ENCODE results near the gene RCAN2. TPM values are rescaled to one million over a fixed set of nuclear protein-coding genes. Genes with fewer than 3 reads are reported as not detected.

RCAN2 gene
- total RNA-seq, 1 experiment from 2014 or later, result not detected

DNA sequence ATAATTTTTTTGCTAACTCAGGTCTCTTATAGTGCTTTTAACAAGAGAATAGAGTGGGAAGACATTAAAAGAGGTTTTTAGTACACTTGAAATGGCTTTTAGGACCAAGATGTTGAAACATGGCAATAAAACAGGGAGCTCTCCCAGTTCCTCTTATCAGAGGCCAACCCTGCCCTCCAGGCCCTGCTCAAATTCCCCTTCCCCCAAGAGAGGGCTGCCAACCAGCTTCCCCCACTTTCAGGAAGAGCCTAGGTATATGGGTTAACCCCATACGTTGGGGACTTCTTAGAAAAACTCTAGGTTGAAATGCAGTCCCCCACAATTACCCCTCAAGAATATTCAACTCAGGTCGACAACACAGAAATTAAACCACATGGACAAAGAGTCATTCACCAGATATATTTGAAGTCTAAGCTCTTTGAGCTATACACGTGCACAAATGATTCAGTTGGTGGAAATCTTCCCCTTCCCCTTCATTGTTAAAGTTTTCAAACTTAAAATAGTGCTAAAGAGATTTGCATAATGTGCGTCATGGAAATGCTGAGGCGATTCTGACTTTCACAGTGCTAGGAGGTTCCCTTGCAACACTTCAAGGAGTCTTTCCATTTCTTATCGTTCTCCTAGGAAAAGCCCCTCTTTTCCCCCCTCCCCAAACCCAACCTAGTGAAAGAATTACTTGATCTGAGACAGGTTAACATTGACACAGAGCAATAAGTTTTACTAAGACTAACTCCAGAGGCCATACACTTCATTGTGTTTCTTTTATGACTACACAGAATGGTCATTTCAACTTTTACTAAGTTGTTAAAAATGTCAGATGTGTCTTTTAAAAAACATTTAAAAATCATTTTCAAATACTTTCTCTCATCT, 270.7 kb downstream of the RCAN2 start:
- Histone ChIP-seq H3K9me3 (ENCODE audit: low read depth, low read length, poor library complexity, severe bottlenecking) (no peaks in the 10 kb centered on the region), H3K36me3 (ENCODE audit: insufficient read depth, low read length, poor library complexity, severe bottlenecking) (no peaks in the 10 kb centered on the region), H3K4me3 (ENCODE audit: low read depth, low read length, poor library complexity, severe bottlenecking) (no peak overlapping the region), H3K4me1 (ENCODE audit: insufficient read depth, low read length, poor library complexity, severe bottlenecking) (no peaks in the 10 kb centered on the region), H3K27ac (ENCODE audit: low read depth, low read length, poor library complexity, severe bottlenecking) (no peak overlapping the region), H3K27me3 (replicated peaks; ENCODE audit: insufficient read depth, low read depth, low read length, poor library complexity) (peaks cover 7% of the 10 kb centered on the region)
- TF ChIP-seq, protein P1, sequence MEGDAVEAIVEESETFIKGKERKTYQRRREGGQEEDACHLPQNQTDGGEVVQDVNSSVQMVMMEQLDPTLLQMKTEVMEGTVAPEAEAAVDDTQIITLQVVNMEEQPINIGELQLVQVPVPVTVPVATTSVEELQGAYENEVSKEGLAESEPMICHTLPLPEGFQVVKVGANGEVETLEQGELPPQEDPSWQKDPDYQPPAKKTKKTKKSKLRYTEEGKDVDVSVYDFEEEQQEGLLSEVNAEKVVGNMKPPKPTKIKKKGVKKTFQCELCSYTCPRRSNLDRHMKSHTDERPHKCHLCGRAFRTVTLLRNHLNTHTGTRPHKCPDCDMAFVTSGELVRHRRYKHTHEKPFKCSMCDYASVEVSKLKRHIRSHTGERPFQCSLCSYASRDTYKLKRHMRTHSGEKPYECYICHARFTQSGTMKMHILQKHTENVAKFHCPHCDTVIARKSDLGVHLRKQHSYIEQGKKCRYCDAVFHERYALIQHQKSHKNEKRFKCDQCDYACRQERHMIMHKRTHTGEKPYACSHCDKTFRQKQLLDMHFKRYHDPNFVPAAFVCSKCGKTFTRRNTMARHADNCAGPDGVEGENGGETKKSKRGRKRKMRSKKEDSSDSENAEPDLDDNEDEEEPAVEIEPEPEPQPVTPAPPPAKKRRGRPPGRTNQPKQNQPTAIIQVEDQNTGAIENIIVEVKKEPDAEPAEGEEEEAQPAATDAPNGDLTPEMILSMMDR (conservative IDR thresholded peaks at IDR 0.05; ENCODE audit: low read depth, low read length), result no peak
- TF ChIP-seq EZH2 (IDR thresholded peaks at IDR 0.05; ENCODE audit: borderline replicate concordance, low read depth, low read length, poor library complexity, severe bottlenecking), result no peak
- intact Hi-C loops (cut with micrococcal nuclease; ENCODE audit: unreplicated experiment), result loop anchor here (1.0 to 2.0 kb wide), 3 partner anchors 130 to 406 kb away; no protein-coding TSS in a partner anchor
- POLR2A ChIA-PET (ENCODE audit: low non-redundant PET), result no interaction called here
- no TSS peak for BruUV-seq (replicated peaks)
- no peak for DNase-seq (ENCODE audit: low spot score)
- CTCF ChIA-PET, result interaction anchor here (0.6 kb wide), 1 partner anchor 130 kb away, joined by 3 read pairs; no protein-coding TSS in a partner anchor

GRCh38 chr6:46219661-46220060, 271.6 kb downstream of the RCAN2 start:
- no peak for DNase-seq (ENCODE audit: low spot score)
- no peak overlapping the region for H3K4me3 ChIP-seq (ENCODE audit: low read depth, low read length, poor library complexity, severe bottlenecking)
- no peaks in the 10 kb centered on the region for H3K9me3 ChIP-seq (ENCODE audit: low read depth, low read length, poor library complexity, severe bottlenecking)
- H3K27ac ChIP-seq (ENCODE audit: low read depth, low read length, poor library complexity, severe bottlenecking), result no peak overlapping the region
- intact Hi-C loops (cut with micrococcal nuclease; ENCODE audit: unreplicated experiment), result loop anchor here (2.0 kb wide), 1 partner anchor 407 kb away; no protein-coding TSS in a partner anchor
- no peaks in the 10 kb centered on the region for H3K36me3 ChIP-seq (ENCODE audit: insufficient read depth, low read length, poor library complexity, severe bottlenecking)
- BruUV-seq (replicated peaks), result no TSS peak
- ChIA-PET CTCF (no interaction called here), POLR2A (ENCODE audit: low non-redundant PET) (no interaction called here)
- no peaks in the 10 kb centered on the region for H3K4me1 ChIP-seq (ENCODE audit: insufficient read depth, low read length, poor library complexity, severe bottlenecking)
- TF ChIP-seq, protein P1 (conservative IDR thresholded peaks at IDR 0.05; ENCODE audit: low read depth, low read length), result no peak
- no peak for TF ChIP-seq EZH2 (IDR thresholded peaks at IDR 0.05; ENCODE audit: borderline replicate concordance, low read depth, low read length, poor library complexity, severe bottlenecking)
- peaks cover 7% of the 10 kb centered on the region for H3K27me3 ChIP-seq (replicated peaks; ENCODE audit: insufficient read depth, low read depth, low read length, poor library complexity)

DNA sequence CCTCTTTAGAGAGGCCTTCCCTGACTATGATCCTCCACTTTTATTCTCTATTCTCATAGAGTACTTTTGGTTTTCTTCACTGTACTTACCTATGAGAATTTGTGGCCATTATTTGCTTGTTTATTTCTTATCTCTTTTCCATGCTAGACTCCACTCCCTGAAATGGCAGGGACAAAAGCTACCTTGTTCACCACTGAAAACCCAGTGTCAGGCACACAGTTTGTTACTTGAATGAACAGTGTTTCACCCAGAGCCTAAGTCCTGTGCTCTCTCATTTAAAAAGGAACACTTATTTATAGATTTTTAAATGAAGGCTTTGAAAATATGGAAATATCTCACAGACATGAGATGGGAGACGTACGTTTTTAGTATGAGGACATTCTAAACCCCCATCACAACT, 272.8 kb downstream of the RCAN2 start:
- no peaks in the 10 kb centered on the region for H3K4me1 ChIP-seq (ENCODE audit: insufficient read depth, low read length, poor library complexity, severe bottlenecking)
- peaks cover 3% of the 10 kb centered on the region for H3K27me3 ChIP-seq (replicated peaks; ENCODE audit: insufficient read depth, low read depth, low read length, poor library complexity)
- POLR2A ChIA-PET (ENCODE audit: low non-redundant PET), result no interaction called here
- BruUV-seq (replicated peaks), result no TSS peak
- H3K27ac ChIP-seq (ENCODE audit: low read depth, low read length, poor library complexity, severe bottlenecking), result no peak overlapping the region
- TF ChIP-seq, protein P1 (conservative IDR thresholded peaks at IDR 0.05; ENCODE audit: low read depth, low read length), result no peak
- no peak for TF ChIP-seq EZH2 (IDR thresholded peaks at IDR 0.05; ENCODE audit: borderline replicate concordance, low read depth, low read length, poor library complexity, severe bottlenecking)
- H3K4me3 ChIP-seq (ENCODE audit: low read depth, low read length, poor library complexity, severe bottlenecking), result no peak overlapping the region
- no peaks in the 10 kb centered on the region for H3K36me3 ChIP-seq (ENCODE audit: insufficient read depth, low read length, poor library complexity, severe bottlenecking)
- intact Hi-C loops (cut with micrococcal nuclease; ENCODE audit: unreplicated experiment), result no loop called here
- DNase-seq (ENCODE audit: low spot score), result no peak
- CTCF ChIA-PET, result no interaction called here
- H3K9me3 ChIP-seq (ENCODE audit: low read depth, low read length, poor library complexity, severe bottlenecking), result no peaks in the 10 kb centered on the region

All from A673 (cell line).